GM12878 (cell line): Measurements from ENCODE around the gene SLC22A23. TPM values are rescaled to one million over a fixed set of nuclear protein-coding genes. Genes with fewer than 3 reads are reported as not detected.

ENCODE experiments used
- ATAC-seq: fragments of 200-7000 bp; cut with Tn5 transposase; 3 replicates; pipeline ENCODE4 v1.9.1; 2020; ENCODE audit warnings: mild to moderate bottlenecking, moderate library complexity
- BruUV-seq: library from RNA; stranded (reverse); fragments of 400-500 nt; replicated peaks from 2 replicates; lab custom pipeline; 2021; lab: Mats Ljungman, UMichigan
- CTCF ChIA-PET: fragments of 300-600 bp; sonication (Branson Sonifier 250); formaldehyde crosslinking; extraction: SDS; loops from one replicate; lab custom pipeline; 2021; ENCODE audit warnings: inconsistent platforms; lab: Yijun Ruan, JAX
- POLR2A ChIA-PET: fragments of 350-600 bp; formaldehyde crosslinking; extraction: SDS; loops from one replicate; lab custom pipeline; 2021; ENCODE audit warnings: inconsistent platforms; lab: Charles Lee
- RAD21 ChIA-PET: fragments of 300-600 bp; sonication (Branson Sonifier 250); formaldehyde crosslinking; loops from one replicate; lab custom pipeline; 2023; ENCODE audit warnings: antibody characterized with exemption; ENCODE audit not compliant: unreplicated experiment; lab: Charles Lee
- SMC1A ChIA-PET: fragments of 300-600 bp; sonication (Branson Sonifier 250); formaldehyde crosslinking; loops from one replicate; lab custom pipeline; 2023; ENCODE audit not compliant: unreplicated experiment, uncharacterized antibody; lab: Charles Lee
- DNase-seq: peaks from one replicate; pipeline ENCODE4 v3.0.0-alpha.2; 2011; ENCODE audit warnings: low read depth, low spot score
- FAIRE-seq: peaks from 3 replicates; lab custom pipeline; 2011; peaks lifted over from hg19 to GRCh38; lab: Jason Lieb, UNC
- H2AFZ ChIP-seq: 2 replicates; pipeline ENCODE4 v1.6.0; 2011; ENCODE audit warnings: low read depth, low read length, control low read depth; ENCODE audit not compliant: control insufficient read depth
- H3K27ac ChIP-seq: 2 replicates; pipeline ENCODE4 v1.5.1; 2011; ENCODE audit warnings: control low read depth; ENCODE audit not compliant: control insufficient read depth, insufficient read depth
- H3K27me3 ChIP-seq, 2 experiments: replicated peaks in 1 of 2; 2 replicates each; pipeline versions ENCODE4 v1.6.0 to v1.6.1; 2011; ENCODE audit warnings: low read length in 1 of 2; ENCODE audit not compliant: control insufficient read depth in 2 of 2, insufficient read depth in 2 of 2
- H3K36me3 ChIP-seq, 2 experiments: 2 replicates each; pipeline ENCODE4 v1.5.1; 2011; ENCODE audit warnings: low read length in 1 of 2; ENCODE audit not compliant: control insufficient read depth in 2 of 2, insufficient read depth in 2 of 2
- H3K4me1 ChIP-seq: 2 replicates; pipeline ENCODE4 v1.6.1; 2011; ENCODE audit warnings: mild to moderate bottlenecking, low read length, moderate library complexity, mixed read lengths; ENCODE audit not compliant: control insufficient read depth, insufficient read depth
- H3K4me2 ChIP-seq: 2 replicates; pipeline ENCODE4 v1.6.0; 2011; ENCODE audit warnings: control low read depth; ENCODE audit not compliant: control insufficient read depth, insufficient read depth
- H3K4me3 ChIP-seq: fragments of 200-600 bp; sonication (generic); 2 replicates; pipeline ENCODE4 v1.5.1; 2016
- H3K79me2 ChIP-seq: 2 replicates; pipeline ENCODE4 v1.6.0; 2011; ENCODE audit warnings: low read length; ENCODE audit not compliant: control insufficient read depth, insufficient read depth
- H3K9ac ChIP-seq: 2 replicates; pipeline ENCODE4 v1.8.0; 2011; ENCODE audit warnings: low read length, control low read depth, mixed read lengths; ENCODE audit not compliant: control insufficient read depth, insufficient read depth
- H3K9me3 ChIP-seq: replicated peaks from 3 replicates; pipeline ENCODE4 v1.5.1; 2011; ENCODE audit warnings: mild to moderate bottlenecking, low read length; ENCODE audit not compliant: control insufficient read depth, insufficient read depth
- H4K20me1 ChIP-seq: 2 replicates; pipeline ENCODE4 v1.6.0; 2011; ENCODE audit not compliant: control insufficient read depth, insufficient read depth
- CBFB ChIP-seq: IDR thresholded peaks from 2 replicates; pipeline ENCODE4 v1.6.1; 2016; ENCODE audit warnings: antibody characterized with exemption, low read depth
- EGR1 ChIP-seq, 2 experiments: IDR thresholded peaks; 1 replicate in 1 of 2; 2 replicates in 1 of 2; pipeline ENCODE4 v1.6.1; 2011 to 2012; ENCODE audit warnings: low read depth in 2 of 2, low read length in 2 of 2, borderline replicate concordance in 1 of 2, mild to moderate bottlenecking in 1 of 2, moderate library complexity in 1 of 2
- HDAC6 ChIP-seq: fragments of 200-600 bp; sonication (generic); IDR thresholded peaks from one replicate; pipeline ENCODE4 v1.8.0; 2017; ENCODE audit warnings: antibody characterized with exemption; ENCODE audit not compliant: unreplicated experiment
- IKZF2 ChIP-seq, 2 experiments: fragments of 450-650 bp; IDR thresholded peaks; 2 replicates each; pipeline ENCODE4 v1.6.1; 2017; ENCODE audit warnings: mild to moderate bottlenecking in 2 of 2, moderate library complexity in 2 of 2
- LARP7 ChIP-seq: fragments of 450-650 bp; IDR thresholded peaks from 2 replicates; pipeline ENCODE4 v1.6.1; 2017; ENCODE audit warnings: mild to moderate bottlenecking
- MTA3 ChIP-seq: IDR thresholded peaks from 2 replicates; pipeline ENCODE4 v1.6.1; 2012; ENCODE audit warnings: low read length, inconsistent platforms, borderline replicate concordance
- NR2C1 ChIP-seq: fragments of 450-650 bp; IDR thresholded peaks from 2 replicates; pipeline ENCODE4 v1.6.1; 2017; ENCODE audit warnings: antibody characterized with exemption, mild to moderate bottlenecking, moderate library complexity
- NRF1 ChIP-seq: conservative IDR thresholded peaks from 2 replicates; pipeline ENCODE4 v1.6.1; 2011; ENCODE audit warnings: mild to moderate bottlenecking, low read depth, low read length, improper control_type of control experiment
- RBBP5 ChIP-seq: fragments of 200-600 bp; sonication (generic); conservative IDR thresholded peaks from 2 replicates; pipeline ENCODE4 v1.6.1; 2016
- RUNX3 ChIP-seq: IDR thresholded peaks from 2 replicates; pipeline ENCODE4 v1.6.1; 2012; ENCODE audit warnings: low read length, inconsistent platforms
- ZBED1 ChIP-seq: IDR thresholded peaks from 2 replicates; pipeline ENCODE4 v1.6.1; 2016; ENCODE audit warnings: borderline replicate concordance
- WGBS: methylation state at CpG from one replicate; pipeline ENCODE4 v1.1.6; 2016; ENCODE audit warnings: low lambda C conversion rate; ENCODE audit not compliant: insufficient replicate concordance, insufficient coverage; ENCODE audit errors: missing lambda C conversion rate; 5-methylcytosine and 5-hydroxymethylcytosine counted together
- in situ Hi-C: fragments of 300-500 bp; cut with MboI; formaldehyde crosslinking; loops from 9 replicates; pipeline ENCODE4 v1.14.3; 2018; ENCODE audit warnings: mixed read lengths
- intact Hi-C: fragments of 100-400 bp; cut with micrococcal nuclease; formaldehyde crosslinking; loops from one replicate; pipeline ENCODE4 v1.14.2; 2022; ENCODE audit not compliant: unreplicated experiment
- polyA plus RNA-seq, 11 experiments: library from polyadenylated mRNA; depleted of rRNA in 4 of 11; unstranded in 6 of 11; stranded (reverse) in 5 of 11; fragments of >200 nt; fragmentation: Nextera tagmentation in 4 of 11; fragmentation: Illumina TruSeq in 1 of 11; extraction: Ambion mirVana in 4 of 11; extraction: Trizol in 1 of 11; gene quantifications; 1 replicate in 1 of 11; 2 replicates in 10 of 11; pipeline versions ENCODE4 v1.2.1 to v1.2.3, GENCODE V29; 2011 to 2016; ENCODE audit warnings: inconsistent platforms in 2 of 11, missing spikeins in 2 of 11, low read depth in 1 of 11
- total RNA-seq, 4 experiments: library from RNA; depleted of rRNA in 3 of 4; stranded (reverse); fragments of >200 nt in 3 of 4; fragmentation: Illumina TruSeq in 1 of 4; extraction: Trizol in 1 of 4; gene quantifications; 2 replicates each; pipeline versions ENCODE4 v1.2.1 to v1.2.3, GENCODE V29; 2013 to 2021

The SLC22A23 gene
- total and polyA plus RNA-seq, 10 of the 15 experiments (the other 5 are each of a cell fraction or from before 2014, with no cell fraction given) = 0.20 to 2.4 (median 0.74) TPM

DNA sequence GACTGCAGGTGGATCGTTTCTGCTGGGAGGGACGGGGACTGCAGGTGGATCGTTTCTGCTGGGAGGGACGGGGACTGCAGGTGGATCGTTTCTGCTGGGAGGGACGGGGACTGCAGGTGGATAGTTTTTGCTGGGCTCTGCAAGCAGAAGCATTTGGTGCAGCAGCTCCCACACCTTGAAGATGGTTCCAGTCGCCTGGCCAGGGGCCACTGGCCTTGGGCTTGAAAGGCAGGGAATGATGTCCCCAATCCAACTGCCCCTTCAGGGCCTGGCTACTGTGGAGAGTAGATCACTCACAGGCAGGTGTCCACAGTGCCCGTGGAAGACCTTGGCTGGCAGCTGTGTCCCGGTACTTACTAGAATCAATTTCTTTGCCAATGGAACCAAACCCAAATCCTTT is 129.9 kb downstream of the SLC22A23 start:
- FAIRE-seq (no peak), ATAC-seq (no peak), DNase-seq (no peak)
- in situ Hi-C loops = no loop called here
- no peak overlapping the region for H3K4me2 ChIP-seq
- no peak overlapping the region for H3K4me3 ChIP-seq
- H3K27me3 ChIP-seq = no peaks in the 10 kb centered on the region; a peak in 1 of 4 replicates
- H2AFZ ChIP-seq = no peak overlapping the region
- ChIA-PET SMC1A (no interaction called here), RAD21 (no interaction called here), POLR2A (interaction anchor here (1.1 kb wide), 1 partner anchor 10 kb away, joined by 4 read pairs; no protein-coding TSS in a partner anchor), CTCF (no interaction called here)
- WGBS = 12% methylated on average over 9 of the region's 9 CpGs
- peaks cover 5% of the 10 kb centered on the region for H3K4me1 ChIP-seq
- no peaks in the 10 kb centered on the region for H3K36me3 ChIP-seq
- H3K9ac ChIP-seq = no peak overlapping the region
- no peak overlapping the region for H3K27ac ChIP-seq
- no peaks in the 10 kb centered on the region for H4K20me1 ChIP-seq
- no peak for TF ChIP-seq IKZF2 (IDR thresholded peaks at IDR 0.05)
- no peak for TF ChIP-seq RBBP5
- intact Hi-C loops = no loop called here
- no TSS peak for BruUV-seq
- no peaks in the 10 kb centered on the region for H3K9me3 ChIP-seq
- H3K79me2 ChIP-seq = no peaks in the 10 kb centered on the region

DNA sequence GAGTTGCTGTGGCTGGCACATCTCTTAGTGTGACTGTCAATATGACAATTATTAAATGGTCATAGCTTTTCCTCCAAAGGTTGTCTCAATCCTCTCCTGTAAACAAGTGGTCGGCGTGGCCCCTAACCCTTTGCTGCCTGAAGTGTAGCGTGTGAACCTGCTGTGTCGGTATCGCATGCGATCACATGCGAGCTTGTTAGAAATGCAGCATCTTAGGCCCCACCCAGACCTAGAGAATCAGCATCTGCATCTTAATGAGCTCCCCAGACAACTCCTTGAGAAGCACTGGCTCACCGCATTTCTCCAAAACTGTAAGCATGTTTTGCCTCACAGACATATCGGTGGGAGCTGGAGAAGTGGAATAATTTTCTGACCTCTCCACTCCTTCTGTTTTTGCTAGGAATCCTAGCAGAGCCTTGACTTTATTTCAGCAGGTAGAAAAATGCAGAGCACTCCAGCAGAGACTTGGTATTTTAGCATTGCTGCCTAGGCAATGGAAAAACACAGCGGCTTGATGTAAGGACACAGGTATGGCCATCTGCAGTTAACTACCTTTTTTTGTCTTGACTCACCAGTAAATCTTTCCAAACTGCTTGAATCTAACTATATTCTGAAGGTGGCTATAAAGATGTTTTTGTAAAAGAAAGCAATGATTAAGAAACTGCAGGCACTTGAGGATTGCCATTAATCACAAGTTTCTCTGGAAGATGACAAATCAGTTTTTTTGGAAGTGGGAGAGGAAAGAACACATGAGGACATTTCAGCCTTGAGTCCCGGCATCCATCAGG is 130.5 kb downstream of the SLC22A23 start:
- no peaks in the 10 kb centered on the region; the same call in 1 of the 2 replicates for H3K4me1 ChIP-seq
- no peaks in the 10 kb centered on the region; a peak in 1 of 4 replicates for H3K27me3 ChIP-seq
- no peaks in the 10 kb centered on the region for H3K79me2 ChIP-seq
- ATAC-seq (no peak), DNase-seq (no peak), FAIRE-seq (no peak)
- H2AFZ ChIP-seq = no peak overlapping the region
- H3K36me3 ChIP-seq = no peaks in the 10 kb centered on the region
- no TSS peak for BruUV-seq
- CTCF ChIA-PET = interaction anchor here (0.9 kb wide), 1 partner anchor 75 kb away, joined by 4 read pairs; no protein-coding TSS in a partner anchor
- TF ChIP-seq HDAC6 = no peak
- no peak for TF ChIP-seq NR2C1
- TF ChIP-seq EGR1 (IDR thresholded peaks at IDR 0.05; ENCODE audit: borderline replicate concordance in 1 of 2, low read depth in 2 of 2, low read length in 2 of 2) = no peak
- no peak for TF ChIP-seq ZBED1
- no peak for TF ChIP-seq MTA3
- TF ChIP-seq RUNX3 = no peak
- TF ChIP-seq CBFB = no peak
- TF ChIP-seq LARP7 = no peak
- no peak for TF ChIP-seq NRF1
- H3K4me3 ChIP-seq = no peak overlapping the region
- RAD21 ChIA-PET = interaction anchor here (2.8 kb wide), 1 partner anchor 11 kb away, joined by 24 read pairs; no protein-coding TSS in a partner anchor
- in situ Hi-C loops = no loop called here
- WGBS = 80% methylated on average over 11 of the region's 11 CpGs
- no peak overlapping the region for H3K27ac ChIP-seq
- POLR2A ChIA-PET = interaction anchor here (1.1 kb wide), 1 partner anchor 10 kb away, joined by 4 read pairs; no protein-coding TSS in a partner anchor
- H3K9ac ChIP-seq = no peak overlapping the region
- no peaks in the 10 kb centered on the region for H4K20me1 ChIP-seq
- intact Hi-C loops = no loop called here
- SMC1A ChIA-PET = interaction anchor here (3.7 kb wide), 1 partner anchor 11 kb away, joined by 21 read pairs; no protein-coding TSS in a partner anchor
- H3K9me3 ChIP-seq = no peaks in the 10 kb centered on the region
- H3K4me2 ChIP-seq = no peak overlapping the region
